ENCODE results near the gene CMKLR1.

CMKLR1 gene

DNA sequence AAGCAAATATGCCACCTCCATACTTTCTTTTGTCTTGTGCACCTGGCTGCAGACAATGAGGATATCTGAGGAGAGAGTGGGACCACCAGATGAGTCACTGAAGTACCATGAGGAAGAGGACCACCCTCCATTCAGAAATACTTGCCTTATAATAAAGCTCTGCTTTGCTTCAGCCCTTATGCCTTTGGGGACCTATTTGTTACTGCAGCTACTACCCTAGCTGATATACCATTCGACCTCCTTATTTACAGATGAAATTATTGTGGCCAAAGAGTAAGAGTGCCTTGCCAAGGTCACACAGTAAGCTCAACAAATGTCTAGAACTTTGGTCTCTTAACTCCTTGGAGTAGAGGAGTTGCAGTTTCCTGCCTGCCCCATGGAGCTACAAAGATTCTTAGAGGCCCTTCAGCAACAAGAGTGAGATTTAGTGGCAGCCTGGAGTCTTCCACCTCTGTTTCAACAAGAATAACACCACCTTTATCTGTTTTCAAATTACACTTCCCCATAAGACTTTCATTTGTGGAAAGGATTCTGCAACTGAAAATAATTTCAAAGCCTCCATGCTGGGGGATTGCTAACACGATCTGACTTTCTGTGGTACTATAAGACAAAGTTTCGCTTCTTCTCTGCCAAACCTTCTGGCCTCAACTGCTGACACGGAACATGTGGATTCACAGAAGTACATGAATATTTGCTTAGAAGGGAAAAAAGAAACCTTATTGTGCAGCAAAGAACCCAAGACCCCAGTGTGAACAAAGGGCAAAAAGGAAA is 3.6 kb downstream of the CMKLR1 start:
- DNase-seq (ENCODE audit: low read depth, low spot score): no peak

DNA sequence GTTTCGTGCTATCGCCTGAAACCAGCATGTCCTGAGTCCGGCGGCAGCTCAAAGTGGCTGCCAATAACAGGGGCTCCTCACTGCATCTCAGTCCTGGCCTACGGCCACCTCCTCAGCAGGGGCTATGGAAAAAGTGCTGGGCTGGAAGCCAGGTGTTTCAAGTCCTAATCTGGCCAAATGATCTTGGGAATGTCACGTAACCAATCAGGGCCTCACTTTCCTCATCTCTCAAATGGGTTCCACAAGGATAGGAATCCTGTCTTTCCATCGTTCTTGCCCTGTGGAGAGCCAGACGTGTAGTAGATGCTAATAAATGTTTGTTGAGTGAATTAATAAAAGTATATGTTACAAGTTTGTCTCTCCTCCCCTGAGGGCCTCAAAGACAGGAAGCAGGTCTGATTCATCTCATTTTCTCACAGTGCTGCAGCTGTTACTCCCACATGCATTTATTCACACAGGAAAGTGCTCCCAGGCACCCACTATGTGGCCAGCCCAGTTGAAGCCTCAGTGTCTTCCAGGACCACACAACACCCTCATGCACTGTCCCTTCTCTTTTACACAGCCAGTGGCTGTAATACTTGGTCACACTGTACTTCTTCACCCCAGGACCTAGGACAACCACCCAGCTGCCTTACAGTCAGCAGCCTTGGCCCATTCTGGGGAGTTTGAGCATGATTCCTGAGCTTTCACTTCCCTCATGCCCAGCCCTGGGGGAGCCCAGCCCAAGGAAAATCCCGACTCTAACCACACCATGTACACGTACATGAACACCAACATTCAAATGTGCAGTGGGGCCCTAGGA is 5.0 kb downstream of the CMKLR1 start:
- DNase-seq (ENCODE audit: low read depth, low spot score): no peak

DNA sequence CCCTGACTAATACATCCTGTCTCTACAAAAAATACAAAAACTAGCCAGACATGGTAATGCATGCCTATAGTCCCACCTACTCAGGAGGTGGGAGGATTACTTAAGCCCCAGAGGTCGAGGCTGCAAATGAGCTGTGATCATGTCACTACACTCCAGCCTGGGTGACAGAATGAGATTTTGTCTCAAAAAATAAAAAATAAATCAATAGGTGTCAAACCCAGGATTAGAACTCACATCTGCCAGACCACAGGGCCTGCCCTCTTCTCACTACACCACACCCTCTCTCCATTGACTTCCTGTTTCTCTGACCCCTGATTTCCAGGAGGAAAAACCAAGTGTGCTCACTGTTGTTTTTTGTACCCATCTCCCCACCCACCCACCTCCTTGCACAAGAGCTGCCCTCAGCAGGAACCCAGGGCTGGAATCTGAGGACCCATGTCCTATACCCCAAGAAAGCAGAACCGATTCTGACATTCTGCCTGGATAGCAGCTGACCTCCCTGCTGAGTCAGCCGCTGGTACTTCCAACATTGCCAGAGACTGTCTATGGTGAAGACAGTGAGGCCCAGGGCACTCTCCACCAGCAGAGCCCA is 6.2 kb downstream of the CMKLR1 start:
- no peak for DNase-seq (ENCODE audit: low read depth, low spot score)

DNA sequence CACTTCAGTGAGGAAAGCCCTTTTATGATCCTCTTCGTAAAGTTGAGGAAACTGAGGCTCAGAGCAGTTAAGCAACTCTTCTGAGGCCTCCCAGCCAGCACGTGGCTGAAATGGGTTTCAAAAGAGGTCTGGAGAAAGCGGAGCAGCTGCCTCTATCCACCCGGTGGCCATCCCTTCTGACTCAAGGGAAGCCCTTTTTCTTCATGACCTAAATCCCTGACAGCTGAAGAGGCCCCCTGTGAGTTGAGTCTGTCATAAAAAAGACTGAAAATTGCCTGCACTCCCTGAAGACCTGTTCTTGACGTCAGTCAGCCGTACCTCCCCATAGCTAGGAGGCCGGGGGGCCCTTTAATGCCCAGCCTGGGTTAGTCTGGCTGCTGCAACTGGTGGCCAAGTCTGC is 10.7 kb downstream of the CMKLR1 start:
- no peak for DNase-seq (ENCODE audit: low read depth, low spot score)

DNA sequence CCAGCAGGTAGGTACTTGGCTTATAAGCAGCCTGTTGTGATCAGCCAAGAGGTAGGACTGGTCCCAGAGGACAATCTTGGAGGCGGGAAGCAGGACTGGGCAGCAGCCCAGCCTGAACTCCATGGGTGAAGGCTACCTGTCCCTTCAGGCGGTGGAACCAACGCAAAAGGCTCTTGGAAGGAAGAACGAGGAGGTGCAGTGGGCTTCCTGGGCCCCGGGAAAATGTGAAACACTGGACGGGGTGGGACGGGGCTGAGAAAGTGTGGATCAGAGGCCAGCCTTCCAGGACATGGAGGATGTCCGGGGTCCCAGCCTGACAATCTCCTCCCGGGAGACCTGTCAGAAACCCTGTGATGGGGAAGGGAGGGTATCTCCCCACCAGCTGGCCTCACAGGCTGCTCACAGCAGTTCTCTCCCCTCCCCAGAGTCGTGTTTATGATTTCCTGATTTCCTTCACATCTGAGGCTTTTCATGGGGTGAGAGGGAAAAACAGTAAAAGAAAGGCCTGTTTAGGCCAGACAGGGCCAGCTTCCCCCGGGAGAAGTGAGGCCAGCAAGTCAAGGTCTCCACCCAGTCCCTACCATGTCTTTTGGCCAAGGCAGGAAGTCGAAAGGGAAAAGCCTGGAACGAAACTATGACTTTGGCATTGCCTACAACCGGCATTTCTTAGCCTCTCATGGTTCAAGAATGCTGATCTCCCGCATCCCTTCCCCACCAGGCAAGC is 11.3 kb downstream of the CMKLR1 start:
- no peak for DNase-seq (ENCODE audit: low read depth, low spot score)

DNA sequence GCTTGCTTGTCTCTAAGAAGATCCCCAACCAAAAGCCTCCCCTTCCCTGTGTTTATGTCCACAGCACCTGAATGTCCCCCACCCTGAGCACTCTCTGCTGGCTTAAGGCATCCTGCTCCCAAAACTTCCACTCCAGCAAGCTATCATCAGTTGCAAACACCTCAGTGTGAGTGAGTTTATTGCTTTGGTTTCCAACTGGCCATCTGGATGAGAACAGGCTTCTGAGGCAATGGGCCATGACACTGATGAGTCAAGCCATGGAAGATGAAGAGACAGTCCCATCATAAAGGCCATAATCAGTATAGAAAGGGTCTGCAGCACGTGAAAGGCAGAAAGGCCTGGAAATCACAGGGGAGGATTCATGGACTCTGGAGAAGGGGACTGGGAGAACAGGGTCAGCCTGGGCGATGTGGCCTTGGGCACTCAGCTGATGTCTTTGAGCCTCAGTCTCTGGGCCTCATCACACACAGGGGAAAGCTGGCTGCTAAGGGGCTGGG is 12.8 kb downstream of the CMKLR1 start:
- DNase-seq (ENCODE audit: low read depth, low spot score): no peak

DNA sequence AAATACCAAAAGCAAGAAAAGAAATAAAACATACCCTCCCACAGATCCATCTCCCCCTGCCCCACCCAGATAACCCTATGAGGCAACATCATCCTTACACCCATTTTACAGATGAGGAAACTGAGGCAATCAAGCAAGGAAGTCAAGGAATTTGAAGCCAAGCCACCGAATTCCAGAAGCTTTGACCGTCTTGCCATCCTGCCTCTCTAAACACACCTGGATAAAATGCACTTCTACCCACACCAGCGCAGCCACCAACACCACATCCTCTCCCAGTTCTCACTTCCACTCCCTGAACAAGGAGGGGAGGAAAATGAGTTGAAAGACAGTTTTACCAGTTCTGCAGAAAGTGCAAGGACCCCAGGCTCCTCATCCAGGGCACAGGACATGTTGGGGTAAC is 13.6 kb downstream of the CMKLR1 start:
- no peak for DNase-seq (ENCODE audit: low read depth, low spot score)

DNA sequence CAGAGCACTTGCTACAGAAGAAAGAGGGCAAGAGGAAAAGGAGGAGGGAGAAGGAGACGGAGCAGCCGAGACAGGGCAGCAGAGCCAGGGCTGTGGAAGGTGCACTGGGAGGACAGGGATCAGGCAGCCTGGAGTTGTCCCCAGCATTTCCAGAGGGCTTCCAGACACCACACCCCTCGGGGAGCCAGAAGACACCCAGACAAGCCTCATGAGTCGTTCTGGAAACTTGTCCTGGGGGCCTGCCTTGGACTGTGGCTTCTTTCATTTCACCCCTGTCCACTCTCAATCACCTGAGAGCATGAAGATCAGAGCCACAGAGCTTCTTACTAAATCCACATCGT is 14.1 kb downstream of the CMKLR1 start:
- DNase-seq (ENCODE audit: low read depth, low spot score): no peak

DNA sequence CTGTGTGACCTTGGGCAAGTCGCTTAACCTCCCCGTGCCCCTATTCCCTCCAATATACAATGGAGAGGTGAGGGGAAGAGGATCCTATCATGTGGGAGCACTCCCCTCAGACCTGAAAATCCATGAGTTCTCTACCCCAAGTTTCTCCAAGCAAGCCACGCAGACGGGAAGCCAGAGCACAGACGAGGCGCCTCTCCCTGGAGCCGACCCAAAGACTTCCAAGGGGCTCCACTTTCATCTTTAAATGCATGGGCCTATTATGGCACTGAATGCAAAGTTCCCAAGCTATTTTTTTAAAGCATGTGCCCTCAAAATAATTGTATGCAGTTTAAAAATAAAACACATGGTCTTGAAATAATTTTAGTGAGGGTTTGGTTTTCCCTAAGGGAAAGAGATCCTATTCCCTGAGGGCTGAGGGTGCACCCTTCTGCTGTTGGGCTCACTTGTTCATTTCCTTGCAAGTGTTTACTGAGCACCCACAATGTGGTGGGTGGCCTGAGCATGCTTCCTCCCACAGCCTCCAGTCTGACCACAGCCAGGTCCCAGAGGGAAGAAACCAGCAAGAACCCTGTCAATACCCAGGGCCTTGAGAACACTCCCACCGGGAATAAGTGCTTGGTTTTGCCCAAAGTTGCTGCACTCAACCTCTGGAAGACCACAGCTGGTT is 14.6 kb downstream of the CMKLR1 start:
- no peak for DNase-seq (ENCODE audit: low read depth, low spot score)

DNA sequence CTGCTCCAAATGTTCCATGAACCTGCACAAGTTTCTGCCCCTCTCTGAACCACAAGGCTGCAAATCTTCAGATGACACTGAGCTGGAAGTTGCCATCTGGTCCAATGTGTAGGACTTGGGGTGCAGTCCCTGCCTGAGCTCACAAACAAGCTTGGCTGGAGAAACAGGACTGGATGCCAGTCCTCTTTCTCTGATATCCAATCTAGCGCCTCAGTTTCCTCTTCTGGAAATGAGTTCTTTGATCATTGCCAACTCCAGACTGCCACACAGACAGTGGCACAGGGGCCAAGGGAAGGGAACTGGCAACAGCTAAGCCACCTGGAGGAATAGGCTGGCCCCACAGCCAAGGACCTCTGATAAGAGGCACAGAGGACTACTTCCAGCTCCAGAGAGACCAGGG is 15.5 kb downstream of the CMKLR1 start:
- DNase-seq (ENCODE audit: low read depth, low spot score): no peak

DNA sequence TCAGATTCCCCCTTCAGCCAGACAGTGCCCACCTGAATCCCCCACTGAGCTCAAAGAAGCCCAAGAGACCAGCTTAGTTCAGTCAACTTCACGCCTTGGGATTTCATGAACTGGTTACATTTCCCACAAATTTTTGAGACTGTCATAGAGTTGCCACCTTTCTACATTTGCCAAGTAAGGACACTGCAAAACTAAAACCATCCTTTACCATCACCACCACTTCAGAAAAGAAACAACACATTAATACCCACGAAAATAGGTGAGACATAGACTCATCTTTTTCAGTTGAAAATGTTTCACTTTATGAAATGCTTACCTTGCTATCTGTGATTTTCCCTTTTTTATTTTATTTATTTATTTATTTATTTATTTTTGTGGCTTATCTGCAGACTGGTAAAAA is 16.1 kb downstream of the CMKLR1 start:
- no peak for DNase-seq (ENCODE audit: low read depth, low spot score)

DNA sequence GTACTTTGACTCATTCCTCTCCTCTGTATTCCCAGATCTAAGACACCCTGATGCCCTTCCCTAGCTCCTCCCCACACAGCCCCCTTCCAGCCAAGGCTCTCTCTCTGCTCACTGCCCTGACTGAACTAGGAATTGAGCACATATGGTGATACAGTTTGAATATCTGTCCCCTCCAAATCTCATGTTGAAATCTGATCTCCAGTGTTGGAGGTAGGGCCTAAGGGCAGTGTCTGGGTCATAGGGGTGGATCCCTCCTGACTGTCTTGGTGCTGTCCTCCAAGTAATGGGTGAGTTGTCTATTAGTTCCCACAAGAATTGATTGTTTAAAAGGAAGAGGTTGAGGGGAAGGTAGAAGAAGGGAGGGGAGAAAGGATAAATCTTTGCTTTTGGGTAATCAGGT is 17.4 kb downstream of the CMKLR1 start:
- DNase-seq (ENCODE audit: low read depth, low spot score): no peak

DNA sequence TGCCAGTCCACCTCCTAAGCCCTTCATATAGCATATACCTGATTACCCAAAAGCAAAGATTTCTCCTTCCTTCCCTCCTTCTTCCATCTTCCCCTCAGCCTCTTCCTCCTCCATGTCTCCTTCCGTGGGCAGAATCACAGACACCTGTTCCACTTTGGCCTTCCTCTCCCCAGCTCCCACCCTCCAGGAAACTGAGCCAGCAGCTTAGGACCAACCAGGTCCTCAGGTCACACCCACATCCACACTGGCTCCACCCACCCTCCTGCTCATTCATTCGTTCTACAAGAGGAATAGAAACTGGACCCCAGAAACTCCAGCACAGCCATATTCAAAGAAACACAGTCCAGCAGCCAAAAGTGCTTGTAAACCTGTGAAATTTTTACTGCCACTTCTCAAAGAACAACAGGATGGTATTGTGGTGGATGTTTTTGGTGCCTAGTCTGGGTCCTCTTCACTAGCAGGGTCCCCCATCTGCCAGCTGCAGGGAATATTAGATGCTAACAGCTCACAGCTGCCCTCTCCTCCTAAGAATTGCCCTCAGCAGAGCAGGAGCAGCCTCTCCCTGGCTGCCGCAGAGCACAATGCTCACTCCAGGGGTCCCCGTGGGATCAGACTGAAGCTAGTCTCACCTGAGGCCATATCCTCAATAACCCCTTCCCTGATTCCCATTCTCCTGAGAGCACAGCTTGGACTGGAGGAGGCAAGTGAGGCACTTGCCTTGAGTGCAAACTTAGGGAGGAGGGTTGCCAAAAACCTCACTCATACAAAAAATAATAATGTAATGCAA is 18.4 kb downstream of the CMKLR1 start:
- DNase-seq (ENCODE audit: low read depth, low spot score): no peak

DNA sequence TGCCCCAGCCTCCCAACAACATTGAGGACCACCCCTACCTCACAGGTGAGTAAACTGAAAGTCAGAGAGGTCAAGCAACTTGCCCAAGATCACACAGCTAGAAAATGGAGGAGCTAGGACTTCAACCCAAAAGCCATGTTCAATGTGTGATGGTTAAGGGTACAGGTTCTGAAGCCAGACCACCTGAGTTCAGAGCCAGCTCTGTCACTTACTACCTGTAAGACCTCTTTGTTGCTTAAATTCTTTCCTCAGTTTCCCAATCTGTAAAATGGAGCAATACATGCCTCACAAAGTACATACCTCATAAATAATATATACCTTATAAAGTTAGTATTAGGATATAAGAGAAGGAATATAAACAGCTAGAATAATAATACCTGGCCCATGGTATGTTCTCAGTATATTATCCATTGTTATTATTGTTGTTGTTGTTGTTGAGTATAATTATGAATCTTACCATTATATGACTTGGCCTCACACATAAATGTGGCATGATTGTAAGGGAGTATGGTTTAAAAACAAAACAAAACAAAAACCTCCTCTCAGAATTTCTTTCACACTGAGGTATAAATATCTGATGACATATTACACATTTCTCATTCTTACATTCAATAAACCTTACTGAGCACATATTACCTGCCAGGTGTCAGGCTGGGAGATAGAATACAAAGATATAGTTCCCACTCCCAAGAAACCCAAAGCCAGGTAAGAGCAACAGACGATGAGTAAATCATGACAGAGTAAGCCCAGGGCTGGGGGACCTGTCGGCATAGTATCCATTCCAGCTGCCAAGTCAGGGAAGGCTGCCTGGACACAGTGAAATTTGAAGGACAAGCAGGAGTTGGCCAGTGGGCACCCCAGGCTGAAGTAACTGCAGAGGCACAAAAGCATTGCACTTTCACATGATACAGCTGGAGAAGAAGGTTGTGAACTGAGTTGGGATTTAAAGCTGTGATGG is 19.6 kb downstream of the CMKLR1 start:
- DNase-seq (ENCODE audit: low read depth, low spot score): no peak

DNA sequence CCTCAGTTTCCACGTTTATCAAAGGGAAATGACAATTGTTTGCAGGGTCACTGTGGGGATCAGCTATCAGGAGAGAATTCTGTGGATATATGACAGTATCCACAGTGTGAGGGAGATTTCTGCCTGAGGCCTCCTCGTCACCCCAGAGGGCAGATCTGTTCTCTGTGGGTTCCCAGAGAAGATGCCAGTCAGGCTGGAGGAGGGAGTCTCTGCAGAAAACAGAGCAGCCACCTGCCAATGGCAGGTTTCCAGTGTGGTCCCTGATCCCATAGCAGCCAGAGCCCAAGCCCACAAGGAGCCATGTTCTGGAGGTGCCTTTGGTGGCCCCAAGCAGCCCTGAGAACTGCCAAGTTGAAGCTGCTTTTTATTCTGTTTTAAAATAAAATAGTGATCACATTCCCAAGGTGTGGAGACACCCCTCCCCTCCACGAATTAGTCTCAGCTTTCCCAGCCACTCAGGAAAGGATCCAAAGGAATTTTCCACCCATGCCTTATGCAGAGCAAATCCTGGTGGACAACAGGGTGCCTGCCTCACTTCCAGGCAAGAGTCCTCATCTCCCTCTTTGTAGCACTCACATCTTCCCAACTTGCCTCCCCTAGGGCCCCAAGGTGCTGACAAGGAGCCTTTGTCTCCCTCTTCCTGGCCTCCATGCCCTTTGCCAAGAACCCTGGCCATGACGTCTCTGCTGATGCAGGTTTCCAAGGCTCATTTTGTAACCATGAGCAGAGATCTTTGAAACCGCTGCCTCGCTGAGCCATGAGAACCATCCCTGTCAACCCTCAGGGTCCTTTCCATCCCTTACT is 20.4 kb downstream of the CMKLR1 start:
- DNase-seq (ENCODE audit: low read depth, low spot score): no peak

DNA sequence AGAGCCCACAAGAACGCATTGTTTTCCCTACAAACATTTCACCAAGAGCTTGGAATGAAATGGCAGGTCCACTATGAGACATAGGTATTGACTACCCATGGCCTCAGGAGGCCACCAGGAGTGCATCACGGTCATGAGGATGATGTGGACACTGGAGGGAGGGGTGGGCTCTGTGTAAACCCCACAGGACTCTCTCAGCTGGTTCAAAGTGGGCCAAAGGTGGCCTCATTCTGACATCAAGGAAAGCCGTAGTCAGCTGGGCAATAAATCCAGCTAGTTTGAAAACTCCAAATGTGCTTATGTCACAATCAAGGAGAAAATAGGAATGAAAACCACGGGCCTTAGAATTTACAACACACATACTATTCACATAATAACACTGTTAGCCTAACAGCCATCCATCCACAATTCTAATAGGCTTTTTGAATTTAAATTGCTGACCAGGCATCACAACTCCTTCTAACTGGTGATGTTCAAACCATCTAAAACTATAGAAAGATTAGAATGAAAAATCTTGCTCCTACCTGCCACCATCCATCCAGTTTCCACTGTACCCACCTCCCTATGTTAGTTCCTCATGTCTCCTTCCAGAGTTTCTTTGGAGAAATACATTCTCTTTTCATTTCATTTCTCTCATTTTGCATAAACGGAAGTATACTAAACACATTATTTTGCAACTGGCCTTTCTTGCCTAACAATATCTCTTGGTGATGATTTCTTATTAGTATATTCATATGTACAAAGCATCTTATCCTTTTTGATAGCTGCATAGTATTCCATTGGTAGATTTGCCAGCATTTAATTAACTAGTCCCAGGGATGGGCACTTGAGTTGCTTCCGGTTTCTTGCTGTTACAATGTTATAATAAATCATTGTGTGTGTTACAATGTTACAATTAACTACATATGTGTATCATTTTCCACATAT is 21.5 kb downstream of the CMKLR1 start:
- DNase-seq (ENCODE audit: low read depth, low spot score): no peak
